OCI-LY1 (cell line): Measurements from ENCODE around the gene SHISA5.

Experiments used
- EZH2 ChIP-seq: fragments of 200-600 bp; sonication (generic), shearing (Covaris generic); IDR thresholded peaks from 2 replicates; pipeline ENCODE4 v1.8.0; 2017; ENCODE audit warnings: borderline replicate concordance, mixed run types, mild to moderate bottlenecking, antibody characterized with exemption, low read length, moderate library complexity, mixed read lengths
- TF ChIP-seq, protein P1 (sequence below): fragments of 200-600 bp; sonication (generic), shearing (Covaris generic); IDR thresholded peaks from 2 replicates; pipeline ENCODE4 v1.5.1; 2017; ENCODE audit warnings: mild to moderate bottlenecking, antibody characterized with exemption, low read length, moderate library complexity, mixed read lengths

DNA sequence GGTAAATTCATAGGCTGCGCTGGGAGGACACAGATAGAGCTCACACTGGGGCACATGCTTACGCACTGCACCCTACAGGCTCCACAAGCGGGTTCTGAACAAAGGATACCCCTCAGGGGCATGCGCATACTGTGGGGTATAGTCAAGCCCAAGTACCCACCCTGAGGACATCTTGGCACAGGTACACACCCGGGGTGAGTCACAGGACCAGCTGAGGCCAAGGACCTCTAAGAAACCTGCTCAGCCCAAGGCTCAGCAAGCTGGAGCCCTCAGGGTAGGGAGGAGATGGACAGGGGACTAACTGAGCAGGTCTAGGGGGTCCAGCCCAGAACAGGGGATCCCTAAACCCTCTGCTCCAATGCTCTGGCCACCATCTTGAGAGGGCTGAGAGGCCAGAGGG is 3.3 kb downstream of the SHISA5 start:
- TF ChIP-seq, protein P1, sequence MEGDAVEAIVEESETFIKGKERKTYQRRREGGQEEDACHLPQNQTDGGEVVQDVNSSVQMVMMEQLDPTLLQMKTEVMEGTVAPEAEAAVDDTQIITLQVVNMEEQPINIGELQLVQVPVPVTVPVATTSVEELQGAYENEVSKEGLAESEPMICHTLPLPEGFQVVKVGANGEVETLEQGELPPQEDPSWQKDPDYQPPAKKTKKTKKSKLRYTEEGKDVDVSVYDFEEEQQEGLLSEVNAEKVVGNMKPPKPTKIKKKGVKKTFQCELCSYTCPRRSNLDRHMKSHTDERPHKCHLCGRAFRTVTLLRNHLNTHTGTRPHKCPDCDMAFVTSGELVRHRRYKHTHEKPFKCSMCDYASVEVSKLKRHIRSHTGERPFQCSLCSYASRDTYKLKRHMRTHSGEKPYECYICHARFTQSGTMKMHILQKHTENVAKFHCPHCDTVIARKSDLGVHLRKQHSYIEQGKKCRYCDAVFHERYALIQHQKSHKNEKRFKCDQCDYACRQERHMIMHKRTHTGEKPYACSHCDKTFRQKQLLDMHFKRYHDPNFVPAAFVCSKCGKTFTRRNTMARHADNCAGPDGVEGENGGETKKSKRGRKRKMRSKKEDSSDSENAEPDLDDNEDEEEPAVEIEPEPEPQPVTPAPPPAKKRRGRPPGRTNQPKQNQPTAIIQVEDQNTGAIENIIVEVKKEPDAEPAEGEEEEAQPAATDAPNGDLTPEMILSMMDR: no peak
- no peak for TF ChIP-seq EZH2
